Neural cell (in vitro differentiated cells): ENCODE data around the gene UTY. TPM values are rescaled to one million over a fixed set of nuclear protein-coding genes. Genes with fewer than 3 reads are reported as not detected.

Experiments used
- H2AFZ ChIP-seq: fragments of 200-600, 300-800 bp; sonication (generic), shearing (Covaris generic); 2 replicates; pipeline ENCODE4 v1.6.0; 2014; ENCODE audit warnings: low read depth, mild to moderate bottlenecking, antibody characterized with exemption, low read length, moderate library complexity
- H3F3A ChIP-seq: fragments of 200-600 bp; shearing (Covaris generic); 2 replicates; pipeline ENCODE4 v1.6.1; 2016; ENCODE audit warnings: mild to moderate bottlenecking, moderate library complexity, mixed read lengths, antibody characterized with exemption, low read length; ENCODE audit not compliant: insufficient read depth, poor library complexity, severe bottlenecking
- H3K27ac ChIP-seq: fragments of 200-600, 300-800 bp; sonication (generic), shearing (Covaris generic); 2 replicates; pipeline ENCODE4 v1.5.1; 2014; ENCODE audit warnings: mild to moderate bottlenecking, low read length, moderate library complexity
- H3K27me3 ChIP-seq: fragments of 300-800, 200-600 bp; sonication (generic), shearing (Covaris generic); 2 replicates; pipeline ENCODE4 v1.6.0; 2014; ENCODE audit warnings: mild to moderate bottlenecking, low read depth, low read length, moderate library complexity; ENCODE audit not compliant: insufficient read depth
- H3K36me3 ChIP-seq: fragments of 300-800, 200-600 bp; sonication (generic), shearing (Covaris generic); 2 replicates; pipeline ENCODE4 v1.5.1; 2014; ENCODE audit warnings: mild to moderate bottlenecking, antibody characterized with exemption, low read length, moderate library complexity; ENCODE audit not compliant: insufficient read depth
- H3K4me2 ChIP-seq: fragments of 300-800, 200-600 bp; sonication (generic), shearing (Covaris generic); 2 replicates; pipeline ENCODE4 v1.6.0; 2014; ENCODE audit warnings: mild to moderate bottlenecking, low read length
- H3K4me3 ChIP-seq: fragments of 300-800, 200-600 bp; sonication (generic), shearing (Covaris generic); 2 replicates; pipeline ENCODE4 v1.5.1; 2014; ENCODE audit warnings: mild to moderate bottlenecking, low read length, moderate library complexity
- H3K79me2 ChIP-seq: fragments of 200-600 bp; shearing (Covaris generic); replicated peaks from 2 replicates; pipeline ENCODE4 v1.6.0; 2014; ENCODE audit warnings: mild to moderate bottlenecking, low read length, moderate library complexity; ENCODE audit not compliant: insufficient read depth
- H3K9ac ChIP-seq: fragments of 300-800, 200-600 bp; sonication (generic), shearing (Covaris generic); 2 replicates; pipeline ENCODE4 v1.6.1; 2016; ENCODE audit warnings: mild to moderate bottlenecking, low read length, mixed read lengths
- H3K9me2 ChIP-seq: fragments of 200-600 bp; shearing (Covaris generic); 2 replicates; pipeline ENCODE4 v1.6.1; 2016; ENCODE audit warnings: mild to moderate bottlenecking, low read length, mixed read lengths; ENCODE audit not compliant: insufficient read depth
- H3K9me3 ChIP-seq: fragments of 200-600, 300-800 bp; sonication (generic), shearing (Covaris generic); 2 replicates; pipeline ENCODE4 v1.6.1; 2016; ENCODE audit warnings: mild to moderate bottlenecking, mixed run types, low read length, moderate library complexity, mixed read lengths
- H4K20me1 ChIP-seq: fragments of 200-600 bp; shearing (Covaris generic); 2 replicates; pipeline ENCODE4 v1.6.1; 2016; ENCODE audit warnings: mild to moderate bottlenecking, mixed run types; ENCODE audit not compliant: insufficient read depth
- CTCF ChIP-seq: fragments of 450-650 bp; IDR thresholded peaks from 2 replicates; pipeline ENCODE4 v1.5.1; 2014; ENCODE audit warnings: antibody characterized with exemption, mild to moderate bottlenecking, moderate library complexity; ENCODE audit not compliant: poor library complexity, severe bottlenecking
- EP300 ChIP-seq: fragments of 450-650 bp; conservative IDR thresholded peaks from 2 replicates; pipeline ENCODE4 v1.6.1; 2014; ENCODE audit warnings: antibody characterized with exemption, mild to moderate bottlenecking, moderate library complexity; ENCODE audit not compliant: poor library complexity, severe bottlenecking
- EZH2 ChIP-seq: fragments of 200-600, 300-800 bp; shearing (Covaris generic), sonication (generic); IDR thresholded peaks from 2 replicates; pipeline ENCODE4 v1.6.1; 2014; ENCODE audit warnings: antibody characterized with exemption, low read length, borderline replicate concordance, mild to moderate bottlenecking; ENCODE audit not compliant: insufficient read depth, poor library complexity, severe bottlenecking
- MXI1 ChIP-seq: fragments of 450-650 bp; conservative IDR thresholded peaks from 2 replicates; pipeline ENCODE4 v1.6.1; 2014; ENCODE audit warnings: antibody characterized with exemption, mild to moderate bottlenecking; ENCODE audit not compliant: poor library complexity, severe bottlenecking
- POLR2AphosphoS5 ChIP-seq: IDR thresholded peaks from 2 replicates; pipeline ENCODE4 v1.6.1; 2012
- RAD21 ChIP-seq: fragments of 450-650 bp; conservative IDR thresholded peaks from 2 replicates; pipeline ENCODE4 v1.6.1; 2014; ENCODE audit warnings: antibody characterized with exemption, mild to moderate bottlenecking, moderate library complexity
- SMC3 ChIP-seq: fragments of 450-650 bp; conservative IDR thresholded peaks from 2 replicates; pipeline ENCODE4 v1.6.1; 2014; ENCODE audit warnings: antibody characterized with exemption, mild to moderate bottlenecking, moderate library complexity; ENCODE audit not compliant: poor library complexity
- TAF1 ChIP-seq: IDR thresholded peaks from 2 replicates; pipeline ENCODE4 v1.6.1; 2012; ENCODE audit warnings: low read depth
- polyA plus RNA-seq: library from polyadenylated mRNA; depleted of rRNA; stranded (reverse); fragments of >200 nt; gene quantifications from 2 replicates; pipeline ENCODE4 v1.2.3, GENCODE V29; 2014
- TF ChIP-seq, protein P1 (sequence below): IDR thresholded peaks from 2 replicates; pipeline ENCODE4 v1.6.1; 2012; ENCODE audit warnings: borderline replicate concordance

UTY gene
- polyA plus RNA-seq, 1 donor from 2014 or later = 17.5 TPM

- Histone ChIP-seq H3K27ac (no peak overlapping the region), H3F3A (no peaks in the 10 kb centered on the region), H3K4me3 (no peak overlapping the region), H3K9ac (no peak overlapping the region), H3K9me2 (no peaks in the 10 kb centered on the region), H2AFZ (no peak overlapping the region), H3K79me2 (no peaks in the 10 kb centered on the region), H3K9me3 (no peaks in the 10 kb centered on the region), H3K27me3 (no peaks in the 10 kb centered on the region), H3K36me3 (no peaks in the 10 kb centered on the region), H4K20me1 (no peaks in the 10 kb centered on the region), H3K4me2 (no peak overlapping the region)
- TF ChIP-seq POLR2AphosphoS5 = no peak
- no peak for TF ChIP-seq EP300
- TF ChIP-seq RAD21 = no peak
- TF ChIP-seq, protein P1, sequence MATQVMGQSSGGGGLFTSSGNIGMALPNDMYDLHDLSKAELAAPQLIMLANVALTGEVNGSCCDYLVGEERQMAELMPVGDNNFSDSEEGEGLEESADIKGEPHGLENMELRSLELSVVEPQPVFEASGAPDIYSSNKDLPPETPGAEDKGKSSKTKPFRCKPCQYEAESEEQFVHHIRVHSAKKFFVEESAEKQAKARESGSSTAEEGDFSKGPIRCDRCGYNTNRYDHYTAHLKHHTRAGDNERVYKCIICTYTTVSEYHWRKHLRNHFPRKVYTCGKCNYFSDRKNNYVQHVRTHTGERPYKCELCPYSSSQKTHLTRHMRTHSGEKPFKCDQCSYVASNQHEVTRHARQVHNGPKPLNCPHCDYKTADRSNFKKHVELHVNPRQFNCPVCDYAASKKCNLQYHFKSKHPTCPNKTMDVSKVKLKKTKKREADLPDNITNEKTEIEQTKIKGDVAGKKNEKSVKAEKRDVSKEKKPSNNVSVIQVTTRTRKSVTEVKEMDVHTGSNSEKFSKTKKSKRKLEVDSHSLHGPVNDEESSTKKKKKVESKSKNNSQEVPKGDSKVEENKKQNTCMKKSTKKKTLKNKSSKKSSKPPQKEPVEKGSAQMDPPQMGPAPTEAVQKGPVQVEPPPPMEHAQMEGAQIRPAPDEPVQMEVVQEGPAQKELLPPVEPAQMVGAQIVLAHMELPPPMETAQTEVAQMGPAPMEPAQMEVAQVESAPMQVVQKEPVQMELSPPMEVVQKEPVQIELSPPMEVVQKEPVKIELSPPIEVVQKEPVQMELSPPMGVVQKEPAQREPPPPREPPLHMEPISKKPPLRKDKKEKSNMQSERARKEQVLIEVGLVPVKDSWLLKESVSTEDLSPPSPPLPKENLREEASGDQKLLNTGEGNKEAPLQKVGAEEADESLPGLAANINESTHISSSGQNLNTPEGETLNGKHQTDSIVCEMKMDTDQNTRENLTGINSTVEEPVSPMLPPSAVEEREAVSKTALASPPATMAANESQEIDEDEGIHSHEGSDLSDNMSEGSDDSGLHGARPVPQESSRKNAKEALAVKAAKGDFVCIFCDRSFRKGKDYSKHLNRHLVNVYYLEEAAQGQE = no peak
- no peak for TF ChIP-seq SMC3
- TF ChIP-seq CTCF = no peak
- TF ChIP-seq EZH2 = no peak
- TF ChIP-seq MXI1 = no peak
- no peak for TF ChIP-seq TAF1
Measured at GRCh38 chrY:13205214-13205613, 274.6 kb downstream of the UTY start.

Other genes with a start within 250 kb of the UTY start
- 13.3 and 17.4 TPM in 2 replicates for gene TMSB4Y, start 223.9 kb upstream of the UTY start, polyA plus RNA-seq